ENCODE data around the gene KCNIP2. TPM values are rescaled to one million over a fixed set of nuclear protein-coding genes. Genes with fewer than 3 reads are reported as not detected.

Gene KCNIP2
- total and polyA plus RNA-seq, 2 donors (not counting 3 experiments of a cell fraction or from before 2014, with no cell fraction given) = 0.36 to 2.2 TPM

DNA sequence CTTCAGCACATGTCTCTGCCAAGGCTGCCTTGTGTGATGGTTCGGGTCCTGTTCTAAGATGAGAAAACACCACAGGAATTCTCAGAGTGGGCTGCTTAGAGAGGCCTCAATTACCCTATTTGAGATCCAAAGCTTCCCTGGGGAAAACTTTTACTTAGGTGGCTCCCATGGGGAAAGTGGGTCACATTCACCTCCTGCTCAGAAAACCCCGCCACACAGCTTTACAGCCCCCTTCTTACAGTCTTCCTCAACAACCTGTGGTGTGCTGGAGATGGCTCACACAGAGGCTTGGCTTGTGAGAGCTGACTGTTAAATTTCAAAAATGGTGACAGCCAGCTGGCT is 36.6 kb upstream of the KCNIP2 start:
- Histone ChIP-seq H3K9me3 (replicated peaks; ENCODE audit: control insufficient read depth, insufficient read depth, low read length) (no peaks in the 10 kb centered on the region), H3K4me2 (ENCODE audit: insufficient read depth, low read length) (no peak overlapping the region), H3K9ac (replicated peaks; ENCODE audit: extremely low read depth, insufficient read depth, low read length) (no peak overlapping the region), H4K20me1 (replicated peaks; ENCODE audit: control insufficient read depth, extremely low read depth, insufficient read depth, low read length) (peaks cover 2% of the 10 kb centered on the region), H3K79me2 (ENCODE audit: control insufficient read depth, insufficient read depth, low read length) (no peaks in the 10 kb centered on the region), H3K27me3 (ENCODE audit: control insufficient read depth in 2 of 2, insufficient read depth in 2 of 2, low read length in 2 of 2) (no peaks in the 10 kb centered on the region), H2AFZ (ENCODE audit: low read depth, low read length) (no peak overlapping the region), H3K4me3 (replicated peaks in 1 of 3; ENCODE audit: insufficient read depth in 1 of 3, low read depth in 1 of 3, low read length in 3 of 3) (no peak overlapping the region), H3K9me1 (replicated peaks; ENCODE audit: control insufficient read depth, extremely low read depth, insufficient read depth, low read length) (no peaks in the 10 kb centered on the region), H3K27ac (ENCODE audit: insufficient read depth, low read depth, low read length) (no peak overlapping the region), H3K4me1 (ENCODE audit: control insufficient read depth, extremely low read depth, insufficient read depth, low read length) (no peaks in the 10 kb centered on the region), H3K36me3 (ENCODE audit: control insufficient read depth in 2 of 2, extremely low read depth in 1 of 2, insufficient read depth in 2 of 2, low read length in 2 of 2) (no peaks in the 10 kb centered on the region)
- ChIA-PET CTCF (interaction anchor here (0.9 to 18.0 kb wide), 10 partner anchors 8 to 172 kb away, joined by 3 to 559 read pairs (median 6); partner anchors contain the start of gene KCNIP2), POLR2A (interaction anchor here (0.6 kb wide), 1 partner anchor 14 kb away, joined by 7 read pairs; no protein-coding TSS in a partner anchor)
- no peak for TF ChIP-seq POLR2A (IDR thresholded peaks at IDR 0.05; ENCODE audit: low read depth, low read length)
- TF ChIP-seq POLR2AphosphoS5 (IDR thresholded peaks at IDR 0.05; ENCODE audit: insufficient read depth, low read depth, low read length) = no peak
- no peak for TF ChIP-seq JUN (IDR thresholded peaks at IDR 0.05; ENCODE audit: borderline replicate concordance, insufficient read depth, insufficient read length, low read depth)
- TF ChIP-seq FOS (IDR thresholded peaks at IDR 0.05; ENCODE audit: borderline replicate concordance, insufficient read depth, low read length) = no peak
- TF ChIP-seq, protein P1, sequence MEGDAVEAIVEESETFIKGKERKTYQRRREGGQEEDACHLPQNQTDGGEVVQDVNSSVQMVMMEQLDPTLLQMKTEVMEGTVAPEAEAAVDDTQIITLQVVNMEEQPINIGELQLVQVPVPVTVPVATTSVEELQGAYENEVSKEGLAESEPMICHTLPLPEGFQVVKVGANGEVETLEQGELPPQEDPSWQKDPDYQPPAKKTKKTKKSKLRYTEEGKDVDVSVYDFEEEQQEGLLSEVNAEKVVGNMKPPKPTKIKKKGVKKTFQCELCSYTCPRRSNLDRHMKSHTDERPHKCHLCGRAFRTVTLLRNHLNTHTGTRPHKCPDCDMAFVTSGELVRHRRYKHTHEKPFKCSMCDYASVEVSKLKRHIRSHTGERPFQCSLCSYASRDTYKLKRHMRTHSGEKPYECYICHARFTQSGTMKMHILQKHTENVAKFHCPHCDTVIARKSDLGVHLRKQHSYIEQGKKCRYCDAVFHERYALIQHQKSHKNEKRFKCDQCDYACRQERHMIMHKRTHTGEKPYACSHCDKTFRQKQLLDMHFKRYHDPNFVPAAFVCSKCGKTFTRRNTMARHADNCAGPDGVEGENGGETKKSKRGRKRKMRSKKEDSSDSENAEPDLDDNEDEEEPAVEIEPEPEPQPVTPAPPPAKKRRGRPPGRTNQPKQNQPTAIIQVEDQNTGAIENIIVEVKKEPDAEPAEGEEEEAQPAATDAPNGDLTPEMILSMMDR (IDR thresholded peaks at IDR 0.05; ENCODE audit: extremely low read depth in 1 of 2, insufficient read depth in 1 of 2, low read depth in 1 of 2, low read length in 2 of 2) = no peak
- TF ChIP-seq MYC (IDR thresholded peaks at IDR 0.05; ENCODE audit: low read depth, low read length) = no peak
- TF ChIP-seq EZH2 (IDR thresholded peaks at IDR 0.05; ENCODE audit: borderline replicate concordance, low read depth, low read length, severe bottlenecking) = no peak
- TF ChIP-seq, protein P2, sequence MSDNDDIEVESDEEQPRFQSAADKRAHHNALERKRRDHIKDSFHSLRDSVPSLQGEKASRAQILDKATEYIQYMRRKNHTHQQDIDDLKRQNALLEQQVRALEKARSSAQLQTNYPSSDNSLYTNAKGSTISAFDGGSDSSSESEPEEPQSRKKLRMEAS (IDR thresholded peaks at IDR 0.05; ENCODE audit: insufficient read depth, insufficient read length) = no peak
- DNase-seq (ENCODE audit: low read depth, low spot score) (no peak), FAIRE-seq (no peak)
- no TSS peak for BruUV-seq (replicated peaks)
- intact Hi-C loops (cut with micrococcal nuclease) (no loop called here), dilution Hi-C loops (cut with MboI; ENCODE audit: extremely low pct_ligation_motif_present, low sequenced_read_pairs) (loop anchor here (25.0 kb wide), 1 partner anchor 107 kb away; no protein-coding TSS in a partner anchor)

Measured in endothelial cell of umbilical vein (primary cell).